HEK293 (cell line): ENCODE results near the gene EBP.

Experiments used
- BCL11B ChIP-seq: fragments of 450-650 bp; formaldehyde crosslinking; IDR thresholded peaks from 2 replicates; pipeline ENCODE4 v1.5.1; 2016; ENCODE audit warnings: low read depth, missing biosample characterization, missing genetic modification characterization
- FEZF1 ChIP-seq: fragments of 450-650 bp; formaldehyde crosslinking; IDR thresholded peaks from 2 replicates; pipeline ENCODE4 v1.5.1; 2016; ENCODE audit warnings: missing biosample characterization, missing genetic modification characterization
- KLF9 ChIP-seq: fragments of 450-650 bp; formaldehyde crosslinking; IDR thresholded peaks from 2 replicates; pipeline ENCODE4 v1.5.1; 2016; ENCODE audit warnings: missing biosample characterization, missing genetic modification characterization, low read depth
- RBAK ChIP-seq: fragments of 450-650 bp; formaldehyde crosslinking; IDR thresholded peaks from 2 replicates; pipeline ENCODE4 v1.5.1; 2016; ENCODE audit warnings: missing biosample characterization, missing genetic modification characterization
- SCRT2 ChIP-seq: fragments of 450-650 bp; formaldehyde crosslinking; IDR thresholded peaks from 2 replicates; pipeline ENCODE4 v1.5.1; 2016; ENCODE audit warnings: missing biosample characterization, missing genetic modification characterization
- SP3 ChIP-seq: fragments of 450-650 bp; formaldehyde crosslinking; IDR thresholded peaks from 2 replicates; pipeline ENCODE4 v1.5.1; 2016; ENCODE audit warnings: missing biosample characterization, missing genetic modification characterization
- ZFHX2 ChIP-seq: fragments of 450-650 bp; formaldehyde crosslinking; conservative IDR thresholded peaks from 2 replicates; pipeline ENCODE4 v1.5.1; 2016; ENCODE audit warnings: missing biosample characterization, missing genetic modification characterization
- ZNF114 ChIP-seq: fragments of 450-650 bp; formaldehyde crosslinking; IDR thresholded peaks from 2 replicates; pipeline ENCODE4 v1.5.0; 2017; ENCODE audit warnings: missing biosample characterization, missing genetic modification characterization
- ZNF24 ChIP-seq: fragments of 450-650 bp; formaldehyde crosslinking; IDR thresholded peaks from 2 replicates; pipeline ENCODE4 v1.5.1; 2016; ENCODE audit warnings: missing biosample characterization, missing genetic modification characterization
- ZNF248 ChIP-seq: fragments of 450-650 bp; formaldehyde crosslinking; IDR thresholded peaks from 2 replicates; pipeline ENCODE4 v1.5.1; 2017; ENCODE audit warnings: missing biosample characterization, missing genetic modification characterization
- ZNF266 ChIP-seq: fragments of 450-650 bp; formaldehyde crosslinking; IDR thresholded peaks from 2 replicates; pipeline ENCODE4 v1.5.1; 2016; ENCODE audit warnings: missing biosample characterization, missing genetic modification characterization, low read depth
- ZNF274 ChIP-seq, 2 experiments: fragments of 200-500 bp in 1 of 2; fragments of 450-650 bp in 1 of 2; sonication (Bioruptor generic) in 1 of 2; formaldehyde crosslinking in 1 of 2; IDR thresholded peaks; 2 replicates each; pipeline versions ENCODE4 v1.5.1 to v1.6.1; 2014 to 2016; ENCODE audit warnings: borderline replicate concordance in 1 of 2, inconsistent platforms in 1 of 2, low read length in 1 of 2, missing biosample characterization in 1 of 2, missing genetic modification characterization in 1 of 2
- ZNF335 ChIP-seq: fragments of 450-650 bp; formaldehyde crosslinking; conservative IDR thresholded peaks from 2 replicates; pipeline ENCODE4 v1.5.1; 2016; ENCODE audit warnings: missing biosample characterization, missing genetic modification characterization
- ZNF366 ChIP-seq: fragments of 450-650 bp; formaldehyde crosslinking; conservative IDR thresholded peaks from 2 replicates; pipeline ENCODE4 v1.5.1; 2016; ENCODE audit warnings: missing biosample characterization, missing genetic modification characterization
- ZNF391 ChIP-seq: fragments of 450-650 bp; formaldehyde crosslinking; IDR thresholded peaks from 2 replicates; pipeline ENCODE4 v1.5.1; 2016; ENCODE audit warnings: low read depth, missing biosample characterization, missing genetic modification characterization, borderline replicate concordance
- ZNF549 ChIP-seq: fragments of 450-650 bp; IDR thresholded peaks from 2 replicates; pipeline ENCODE4 v1.5.1; 2018; ENCODE audit warnings: missing biosample characterization, missing genetic modification characterization, mild to moderate bottlenecking, inconsistent platforms, moderate library complexity
- TF ChIP-seq, protein P1 (sequence below): fragments of 450-650 bp; formaldehyde crosslinking; IDR thresholded peaks from 2 replicates; pipeline ENCODE4 v1.5.1; 2016; ENCODE audit warnings: missing biosample characterization, missing genetic modification characterization
- TF ChIP-seq, protein P2 (sequence below): fragments of 450-650 bp; formaldehyde crosslinking; optimal IDR thresholded peaks from 2 replicates; pipeline ENCODE3; 2016; ENCODE audit warnings: missing biosample characterization, mild to moderate bottlenecking, missing genetic modification characterization
- TF ChIP-seq, protein P3 (sequence below): fragments of 450-650 bp; formaldehyde crosslinking; IDR thresholded peaks from 2 replicates; pipeline ENCODE4 v1.5.1; 2016; ENCODE audit warnings: missing biosample characterization, missing genetic modification characterization
- TF ChIP-seq, protein P4 (sequence below): fragments of 450-650 bp; formaldehyde crosslinking; IDR thresholded peaks from 2 replicates; pipeline ENCODE4 v1.5.1; 2017; ENCODE audit warnings: missing biosample characterization, missing genetic modification characterization
- TF ChIP-seq, protein P5 (sequence below): fragments of 450-650 bp; formaldehyde crosslinking; IDR thresholded peaks from 2 replicates; pipeline ENCODE4 v1.5.1; 2016; ENCODE audit warnings: missing biosample characterization, missing genetic modification characterization
- TF ChIP-seq, protein P6 (sequence below): fragments of 450-650 bp; formaldehyde crosslinking; IDR thresholded peaks from 2 replicates; pipeline ENCODE4 v1.5.1; 2016; ENCODE audit warnings: missing biosample characterization, missing genetic modification characterization
- TF ChIP-seq, protein P7 (sequence below): fragments of 450-650 bp; formaldehyde crosslinking; IDR thresholded peaks from 2 replicates; pipeline ENCODE4 v1.5.1; 2016; ENCODE audit warnings: missing biosample characterization, missing genetic modification characterization, borderline replicate concordance

EBP gene

DNA sequence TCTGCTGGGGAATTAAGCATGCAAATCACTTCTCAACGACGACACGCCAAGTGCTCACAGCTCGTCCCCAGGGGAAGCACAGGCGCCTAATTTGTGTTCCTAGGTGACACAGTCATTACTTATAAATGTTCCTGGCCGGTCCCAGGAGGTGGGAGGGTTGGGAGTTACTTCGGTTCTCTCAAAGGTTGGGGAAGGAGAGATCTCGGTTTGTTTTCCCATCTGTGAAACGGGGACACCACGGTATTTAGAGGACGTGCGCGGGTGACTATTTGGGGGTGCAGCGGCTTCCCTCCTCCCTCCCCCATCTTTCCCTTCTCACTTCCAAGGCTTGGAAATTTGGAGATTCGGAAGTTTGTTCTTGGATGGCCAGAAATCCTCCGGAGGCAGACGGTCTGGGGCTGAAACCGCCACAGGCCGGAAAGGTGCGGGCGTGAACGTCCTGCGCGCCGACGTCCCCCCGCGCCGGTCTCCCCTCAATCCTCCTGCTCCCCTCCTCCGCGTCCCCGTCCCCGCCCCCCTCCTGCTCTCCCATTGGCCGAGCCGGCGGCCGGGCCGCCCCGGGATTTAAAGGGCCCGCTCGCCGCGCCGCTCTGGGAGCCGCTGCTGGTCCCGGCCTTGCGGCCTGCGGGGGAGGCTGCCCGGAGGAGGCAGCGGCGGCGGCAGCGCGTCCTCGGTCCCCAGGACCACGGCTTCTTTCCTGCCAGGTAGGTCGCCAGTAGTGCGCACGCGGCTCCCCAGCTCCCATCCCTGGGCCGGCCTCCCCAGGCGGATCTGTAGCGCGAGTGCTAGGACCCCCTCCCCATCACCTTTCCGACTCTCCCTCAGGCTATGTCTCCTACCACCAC, 13.0 kb upstream of the EBP start, which contains the start of gene PORCN (continued):
- TF ChIP-seq, protein P1, sequence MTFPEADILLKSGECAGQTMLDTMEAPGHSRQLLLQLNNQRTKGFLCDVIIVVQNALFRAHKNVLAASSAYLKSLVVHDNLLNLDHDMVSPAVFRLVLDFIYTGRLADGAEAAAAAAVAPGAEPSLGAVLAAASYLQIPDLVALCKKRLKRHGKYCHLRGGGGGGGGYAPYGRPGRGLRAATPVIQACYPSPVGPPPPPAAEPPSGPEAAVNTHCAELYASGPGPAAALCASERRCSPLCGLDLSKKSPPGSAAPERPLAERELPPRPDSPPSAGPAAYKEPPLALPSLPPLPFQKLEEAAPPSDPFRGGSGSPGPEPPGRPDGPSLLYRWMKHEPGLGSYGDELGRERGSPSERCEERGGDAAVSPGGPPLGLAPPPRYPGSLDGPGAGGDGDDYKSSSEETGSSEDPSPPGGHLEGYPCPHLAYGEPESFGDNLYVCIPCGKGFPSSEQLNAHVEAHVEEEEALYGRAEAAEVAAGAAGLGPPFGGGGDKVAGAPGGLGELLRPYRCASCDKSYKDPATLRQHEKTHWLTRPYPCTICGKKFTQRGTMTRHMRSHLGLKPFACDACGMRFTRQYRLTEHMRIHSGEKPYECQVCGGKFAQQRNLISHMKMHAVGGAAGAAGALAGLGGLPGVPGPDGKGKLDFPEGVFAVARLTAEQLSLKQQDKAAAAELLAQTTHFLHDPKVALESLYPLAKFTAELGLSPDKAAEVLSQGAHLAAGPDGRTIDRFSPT: no peak
- TF ChIP-seq, protein P2, sequence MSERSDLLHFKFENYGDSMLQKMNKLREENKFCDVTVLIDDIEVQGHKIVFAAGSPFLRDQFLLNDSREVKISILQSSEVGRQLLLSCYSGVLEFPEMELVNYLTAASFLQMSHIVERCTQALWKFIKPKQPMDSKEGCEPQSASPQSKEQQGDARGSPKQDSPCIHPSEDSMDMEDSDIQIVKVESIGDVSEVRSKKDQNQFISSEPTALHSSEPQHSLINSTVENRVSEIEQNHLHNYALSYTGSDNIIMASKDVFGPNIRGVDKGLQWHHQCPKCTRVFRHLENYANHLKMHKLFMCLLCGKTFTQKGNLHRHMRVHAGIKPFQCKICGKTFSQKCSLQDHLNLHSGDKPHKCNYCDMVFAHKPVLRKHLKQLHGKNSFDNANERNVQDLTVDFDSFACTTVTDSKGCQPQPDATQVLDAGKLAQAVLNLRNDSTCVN: peak; percentile 74
- TF ChIP-seq, protein P3, sequence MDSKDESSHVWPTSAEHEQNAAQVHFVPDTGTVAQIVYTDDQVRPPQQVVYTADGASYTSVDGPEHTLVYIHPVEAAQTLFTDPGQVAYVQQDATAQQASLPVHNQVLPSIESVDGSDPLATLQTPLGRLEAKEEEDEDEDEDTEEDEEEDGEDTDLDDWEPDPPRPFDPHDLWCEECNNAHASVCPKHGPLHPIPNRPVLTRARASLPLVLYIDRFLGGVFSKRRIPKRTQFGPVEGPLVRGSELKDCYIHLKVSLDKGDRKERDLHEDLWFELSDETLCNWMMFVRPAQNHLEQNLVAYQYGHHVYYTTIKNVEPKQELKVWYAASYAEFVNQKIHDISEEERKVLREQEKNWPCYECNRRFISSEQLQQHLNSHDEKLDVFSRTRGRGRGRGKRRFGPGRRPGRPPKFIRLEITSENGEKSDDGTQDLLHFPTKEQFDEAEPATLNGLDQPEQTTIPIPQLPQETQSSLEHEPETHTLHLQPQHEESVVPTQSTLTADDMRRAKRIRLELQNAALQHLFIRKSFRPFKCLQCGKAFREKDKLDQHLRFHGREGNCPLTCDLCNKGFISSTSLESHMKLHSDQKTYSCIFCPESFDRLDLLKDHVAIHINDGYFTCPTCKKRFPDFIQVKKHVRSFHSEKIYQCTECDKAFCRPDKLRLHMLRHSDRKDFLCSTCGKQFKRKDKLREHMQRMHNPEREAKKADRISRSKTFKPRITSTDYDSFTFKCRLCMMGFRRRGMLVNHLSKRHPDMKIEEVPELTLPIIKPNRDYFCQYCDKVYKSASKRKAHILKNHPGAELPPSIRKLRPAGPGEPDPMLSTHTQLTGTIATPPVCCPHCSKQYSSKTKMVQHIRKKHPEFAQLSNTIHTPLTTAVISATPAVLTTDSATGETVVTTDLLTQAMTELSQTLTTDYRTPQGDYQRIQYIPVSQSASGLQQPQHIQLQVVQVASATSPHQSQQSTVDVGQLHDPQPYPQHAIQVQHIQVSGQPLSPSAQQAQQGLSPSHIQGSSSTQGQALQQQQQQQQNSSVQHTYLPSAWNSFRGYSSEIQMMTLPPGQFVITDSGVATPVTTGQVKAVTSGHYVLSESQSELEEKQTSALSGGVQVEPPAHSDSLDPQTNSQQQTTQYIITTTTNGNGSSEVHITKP (tag by site-specific recombination): peak; percentile 38; the same call in 1 of the 2 replicates
- TF ChIP-seq, protein P4, sequence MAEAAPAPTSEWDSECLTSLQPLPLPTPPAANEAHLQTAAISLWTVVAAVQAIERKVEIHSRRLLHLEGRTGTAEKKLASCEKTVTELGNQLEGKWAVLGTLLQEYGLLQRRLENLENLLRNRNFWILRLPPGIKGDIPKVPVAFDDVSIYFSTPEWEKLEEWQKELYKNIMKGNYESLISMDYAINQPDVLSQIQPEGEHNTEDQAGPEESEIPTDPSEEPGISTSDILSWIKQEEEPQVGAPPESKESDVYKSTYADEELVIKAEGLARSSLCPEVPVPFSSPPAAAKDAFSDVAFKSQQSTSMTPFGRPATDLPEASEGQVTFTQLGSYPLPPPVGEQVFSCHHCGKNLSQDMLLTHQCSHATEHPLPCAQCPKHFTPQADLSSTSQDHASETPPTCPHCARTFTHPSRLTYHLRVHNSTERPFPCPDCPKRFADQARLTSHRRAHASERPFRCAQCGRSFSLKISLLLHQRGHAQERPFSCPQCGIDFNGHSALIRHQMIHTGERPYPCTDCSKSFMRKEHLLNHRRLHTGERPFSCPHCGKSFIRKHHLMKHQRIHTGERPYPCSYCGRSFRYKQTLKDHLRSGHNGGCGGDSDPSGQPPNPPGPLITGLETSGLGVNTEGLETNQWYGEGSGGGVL: peak; percentile 12; the same call in 1 of the 2 replicates
- TF ChIP-seq RBAK (tag by site-specific recombination) (no peak), ZNF274 (IDR thresholded peaks at IDR 0.05; ENCODE audit: low read length) (no peak), ZNF274 (tag by site-specific recombination; IDR thresholded peaks at IDR 0.05; ENCODE audit: borderline replicate concordance) (no peak), BCL11B (no peak), KLF9 (tag by site-specific recombination) (peak; percentile 45; the same call in 1 of the 2 replicates), SP3 (tag by site-specific recombination) (peak; percentile 56), ZNF266 (tag by site-specific recombination) (no peak), ZNF248 (tag by site-specific recombination) (no peak), ZNF391 (tag by site-specific recombination) (no peak; the same call in 1 of the 2 replicates), FEZF1 (no peak), ZNF549 (no peak), SCRT2 (tag by site-specific recombination) (no peak), ZNF114 (tag by site-specific recombination) (no peak), ZNF335 (tag by site-specific recombination) (peak; percentile 61), ZNF366 (peak; percentile 44), ZNF24 (tag by site-specific recombination) (no peak), ZFHX2 (tag by site-specific recombination) (peak; percentile 59)
- TF ChIP-seq, protein P5, sequence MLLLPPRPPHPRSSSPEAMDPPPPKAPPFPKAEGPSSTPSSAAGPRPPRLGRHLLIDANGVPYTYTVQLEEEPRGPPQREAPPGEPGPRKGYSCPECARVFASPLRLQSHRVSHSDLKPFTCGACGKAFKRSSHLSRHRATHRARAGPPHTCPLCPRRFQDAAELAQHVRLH: no peak
- TF ChIP-seq, protein P6, sequence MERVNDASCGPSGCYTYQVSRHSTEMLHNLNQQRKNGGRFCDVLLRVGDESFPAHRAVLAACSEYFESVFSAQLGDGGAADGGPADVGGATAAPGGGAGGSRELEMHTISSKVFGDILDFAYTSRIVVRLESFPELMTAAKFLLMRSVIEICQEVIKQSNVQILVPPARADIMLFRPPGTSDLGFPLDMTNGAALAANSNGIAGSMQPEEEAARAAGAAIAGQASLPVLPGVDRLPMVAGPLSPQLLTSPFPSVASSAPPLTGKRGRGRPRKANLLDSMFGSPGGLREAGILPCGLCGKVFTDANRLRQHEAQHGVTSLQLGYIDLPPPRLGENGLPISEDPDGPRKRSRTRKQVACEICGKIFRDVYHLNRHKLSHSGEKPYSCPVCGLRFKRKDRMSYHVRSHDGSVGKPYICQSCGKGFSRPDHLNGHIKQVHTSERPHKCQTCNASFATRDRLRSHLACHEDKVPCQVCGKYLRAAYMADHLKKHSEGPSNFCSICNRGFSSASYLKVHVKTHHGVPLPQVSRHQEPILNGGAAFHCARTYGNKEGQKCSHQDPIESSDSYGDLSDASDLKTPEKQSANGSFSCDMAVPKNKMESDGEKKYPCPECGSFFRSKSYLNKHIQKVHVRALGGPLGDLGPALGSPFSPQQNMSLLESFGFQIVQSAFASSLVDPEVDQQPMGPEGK (tag by site-specific recombination): no peak
- TF ChIP-seq, protein P7, sequence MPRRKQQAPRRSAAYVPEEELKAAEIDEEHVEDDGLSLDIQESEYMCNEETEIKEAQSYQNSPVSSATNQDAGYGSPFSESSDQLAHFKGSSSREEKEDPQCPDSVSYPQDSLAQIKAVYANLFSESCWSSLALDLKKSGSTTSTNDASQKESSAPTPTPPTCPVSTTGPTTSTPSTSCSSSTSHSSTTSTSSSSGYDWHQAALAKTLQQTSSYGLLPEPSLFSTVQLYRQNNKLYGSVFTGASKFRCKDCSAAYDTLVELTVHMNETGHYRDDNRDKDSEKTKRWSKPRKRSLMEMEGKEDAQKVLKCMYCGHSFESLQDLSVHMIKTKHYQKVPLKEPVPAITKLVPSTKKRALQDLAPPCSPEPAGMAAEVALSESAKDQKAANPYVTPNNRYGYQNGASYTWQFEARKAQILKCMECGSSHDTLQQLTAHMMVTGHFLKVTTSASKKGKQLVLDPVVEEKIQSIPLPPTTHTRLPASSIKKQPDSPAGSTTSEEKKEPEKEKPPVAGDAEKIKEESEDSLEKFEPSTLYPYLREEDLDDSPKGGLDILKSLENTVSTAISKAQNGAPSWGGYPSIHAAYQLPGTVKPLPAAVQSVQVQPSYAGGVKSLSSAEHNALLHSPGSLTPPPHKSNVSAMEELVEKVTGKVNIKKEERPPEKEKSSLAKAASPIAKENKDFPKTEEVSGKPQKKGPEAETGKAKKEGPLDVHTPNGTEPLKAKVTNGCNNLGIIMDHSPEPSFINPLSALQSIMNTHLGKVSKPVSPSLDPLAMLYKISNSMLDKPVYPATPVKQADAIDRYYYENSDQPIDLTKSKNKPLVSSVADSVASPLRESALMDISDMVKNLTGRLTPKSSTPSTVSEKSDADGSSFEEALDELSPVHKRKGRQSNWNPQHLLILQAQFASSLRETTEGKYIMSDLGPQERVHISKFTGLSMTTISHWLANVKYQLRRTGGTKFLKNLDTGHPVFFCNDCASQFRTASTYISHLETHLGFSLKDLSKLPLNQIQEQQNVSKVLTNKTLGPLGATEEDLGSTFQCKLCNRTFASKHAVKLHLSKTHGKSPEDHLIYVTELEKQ: no peak
